Upper lobe of left lung (tissue), 6 donors: Measurements from ENCODE around the gene TNNT2. TPM values are rescaled to one million over a fixed set of nuclear protein-coding genes. Genes with fewer than 3 reads are reported as not detected.

Source experiments
- ATAC-seq, 2 donors: fragments of 200-7000 bp; cut with Tn5 transposase; one replicate each; pipeline ENCODE4 v1.9.1; 2022; ENCODE audit warnings: mild to moderate bottlenecking in 2 of 2, moderate library complexity in 2 of 2; ENCODE audit not compliant: low FRiP score in 2 of 2
- DNase-seq, 2 donors: peaks; one replicate each; pipeline ENCODE4 v3.0.0-alpha.2; 2019 to 2020
- H3K27ac ChIP-seq, 4 donors: fragments of 200-600 bp; sonication (generic); one replicate each; pipeline ENCODE4 v1.5.1; 2016 to 2019
- H3K27me3 ChIP-seq, 4 donors: fragments of 200-600 bp; sonication (generic); one replicate each; pipeline ENCODE4 v1.5.1; 2017 to 2019
- H3K36me3 ChIP-seq, 4 donors: fragments of 200-600 bp; sonication (generic); one replicate each; pipeline ENCODE4 v1.5.1; 2016 to 2019
- H3K4me1 ChIP-seq, 4 donors: fragments of 200-600 bp; sonication (generic); one replicate each; pipeline ENCODE4 v1.5.1; 2018 to 2019
- H3K4me3 ChIP-seq, 4 donors: fragments of 200-600 bp; sonication (generic); one replicate each; pipeline ENCODE4 v1.5.1; 2017 to 2019; ENCODE audit warnings: mild to moderate bottlenecking in 2 of 4, moderate library complexity in 1 of 4
- H3K9me3 ChIP-seq, 4 donors: fragments of 200-600 bp; sonication (generic); one replicate each; pipeline ENCODE4 v1.5.1; 2018 to 2019
- CTCF ChIP-seq, 6 experiments: fragments of 450-650 bp in 4 of 6; fragments of 200-600 bp in 2 of 6; sonication (generic) in 2 of 6; IDR thresholded peaks; one replicate each; pipeline ENCODE4 v1.5.1; 2016 to 2019; ENCODE audit warnings: antibody characterized with exemption in 6 of 6
- EP300 ChIP-seq, 4 donors: sonication (generic); formaldehyde crosslinking; IDR thresholded peaks; one replicate each; pipeline ENCODE4 v1.5.1; 2017; ENCODE audit warnings: antibody characterized with exemption in 4 of 4, control low read depth in 2 of 4
- POLR2A ChIP-seq, 4 donors: fragments of 450-650 bp; IDR thresholded peaks; one replicate each; pipeline ENCODE4 v1.5.1; 2016 to 2017; ENCODE audit warnings: antibody characterized with exemption in 4 of 4, mild to moderate bottlenecking in 2 of 4
- POLR2AphosphoS5 ChIP-seq, 2 donors: sonication (generic); formaldehyde crosslinking; IDR thresholded peaks; one replicate each; pipeline ENCODE4 v1.5.1; 2017; ENCODE audit warnings: antibody characterized with exemption in 2 of 2
- WGBS, 2 donors: methylation state at CpG; one replicate each; pipeline ENCODE4 v1.1.5; 2017 to 2018; 5-methylcytosine and 5-hydroxymethylcytosine counted together
- total RNA-seq, 6 donors: library from RNA; depleted of rRNA in 4 of 6; stranded (reverse); fragments of >200 nt in 4 of 6; gene quantifications; one replicate each; pipeline versions ENCODE4 v1.1.0 to v1.2.1, GENCODE V29; 2016 to 2021
- donor health status: DM: no; HTN: no; CAD: no; lungs with moderate emphysema.
- donor health status: DM: no; HTN: yes; CAD: no; lungs with severe emphysema.

TNNT2 gene
- total RNA-seq, 6 donors from 2014 or later = 2.0 to 31.4 (median 6.4) TPM

- DNase-seq (no peak), ATAC-seq (no peak)
- H3K36me3 ChIP-seq = no peaks in the 10 kb centered on the region
- no peak for TF ChIP-seq POLR2AphosphoS5 (IDR thresholded peaks at IDR 0.05)
- no peak overlapping the region for H3K27ac ChIP-seq
- peaks cover 0 to 16% (median 10%) of the 10 kb centered on the region in 4 donors for H3K4me1 ChIP-seq
- no peaks in the 10 kb centered on the region for H3K27me3 ChIP-seq
- no peaks in the 10 kb centered on the region for H3K9me3 ChIP-seq
- 95 to 96% methylated on average over 8 of the region's 8 CpGs for WGBS, 2 donors
- H3K4me3 ChIP-seq = no peak overlapping the region
Observed at GRCh38 chr1:201357211-201357610, 20.3 kb downstream of the TNNT2 start.

- DNase-seq = no peak
- H3K27me3 ChIP-seq = no peaks in the 10 kb centered on the region
- WGBS, 2 donors = 77 to 82% methylated on average over 11 of the region's 11 CpGs
Observed at GRCh38 chr1:201356701-201357100, 20.8 kb downstream of the TNNT2 start.

GRCh38 chr1:201356236-201356635, 21.2 kb downstream of the TNNT2 start:
- Histone ChIP-seq H3K27ac (no peak overlapping the region), H3K4me1 (peaks cover 0 to 16% (median 10%) of the 10 kb centered on the region in 4 donors), H3K9me3 (no peaks in the 10 kb centered on the region), H3K4me3 (no peak overlapping the region), H3K36me3 (no peaks in the 10 kb centered on the region), H3K27me3 (no peaks in the 10 kb centered on the region)
- ATAC-seq (no peak), DNase-seq (no peak)
- WGBS, 2 donors = 87 to 92% methylated on average over 5 of the region's 5 CpGs
- TF ChIP-seq CTCF (IDR thresholded peaks at IDR 0.05) (no peak), POLR2A (IDR thresholded peaks at IDR 0.05) (no peak), POLR2AphosphoS5 (IDR thresholded peaks at IDR 0.05) (no peak), EP300 (IDR thresholded peaks at IDR 0.05) (no peak)

More at GRCh38 chr1:201356701-201357100, 20.8 kb downstream of the TNNT2 start:
- ATAC-seq = no peak
- Histone ChIP-seq H3K9me3 (no peaks in the 10 kb centered on the region), H3K27ac (no peak overlapping the region), H3K36me3 (no peaks in the 10 kb centered on the region), H3K4me1 (peaks cover 0 to 16% (median 10%) of the 10 kb centered on the region in 4 donors), H3K4me3 (no peak overlapping the region)
- TF ChIP-seq EP300 (IDR thresholded peaks at IDR 0.05) = no peak
- TF ChIP-seq POLR2A (IDR thresholded peaks at IDR 0.05) = no peak

- H3K27me3 ChIP-seq = no peaks in the 10 kb centered on the region
- DNase-seq (no peak), ATAC-seq (no peak)
- no peak overlapping the region for H3K27ac ChIP-seq
- 87 to 88% methylated on average over 7 of the region's 7 CpGs for WGBS, 2 donors
- no peaks in the 10 kb centered on the region for H3K9me3 ChIP-seq
- no peaks in the 10 kb centered on the region for H3K36me3 ChIP-seq
- TF ChIP-seq POLR2A (IDR thresholded peaks at IDR 0.05) (no peak), CTCF (IDR thresholded peaks at IDR 0.05) (no peak), EP300 (IDR thresholded peaks at IDR 0.05) (no peak), POLR2AphosphoS5 (IDR thresholded peaks at IDR 0.05) (no peak)
- H3K4me1 ChIP-seq = peaks cover 0 to 16% (median 10%) of the 10 kb centered on the region in 4 donors
- no peak overlapping the region for H3K4me3 ChIP-seq
Observed at GRCh38 chr1:201355471-201355870, 22.0 kb downstream of the TNNT2 start.

- WGBS, 2 donors = 53 to 78% methylated on average over 4 of the region's 4 CpGs
- DNase-seq (no peak), ATAC-seq (no peak)
- no peak overlapping the region for H3K27ac ChIP-seq
- TF ChIP-seq CTCF (IDR thresholded peaks at IDR 0.05) (no peak), POLR2AphosphoS5 (IDR thresholded peaks at IDR 0.05) (no peak), POLR2A (IDR thresholded peaks at IDR 0.05) (no peak), EP300 (IDR thresholded peaks at IDR 0.05) (no peak)
- no peaks in the 10 kb centered on the region for H3K27me3 ChIP-seq
- no peaks in the 10 kb centered on the region for H3K36me3 ChIP-seq
- no peak overlapping the region for H3K4me3 ChIP-seq
- peaks cover 0 to 16% (median 10%) of the 10 kb centered on the region in 4 donors for H3K4me1 ChIP-seq
- H3K9me3 ChIP-seq = no peaks in the 10 kb centered on the region
Observed at GRCh38 chr1:201354901-201355295, 22.6 kb downstream of the TNNT2 start.

- Histone ChIP-seq H3K4me1 (peaks cover 1 to 16% (median 10%) of the 10 kb centered on the region in 4 donors), H3K27ac (no peak overlapping the region), H3K9me3 (no peaks in the 10 kb centered on the region), H3K4me3 (no peak overlapping the region), H3K36me3 (no peaks in the 10 kb centered on the region), H3K27me3 (no peaks in the 10 kb centered on the region)
- TF ChIP-seq POLR2A (IDR thresholded peaks at IDR 0.05) (no peak), CTCF (IDR thresholded peaks at IDR 0.05) (no peak), POLR2AphosphoS5 (IDR thresholded peaks at IDR 0.05) (no peak), EP300 (IDR thresholded peaks at IDR 0.05) (no peak)
- ATAC-seq (no peak), DNase-seq (no peak)
- 91 to 93% methylated on average over 9 of the region's 9 CpGs for WGBS, 2 donors
Observed at GRCh38 chr1:201354151-201354900, 23.2 kb downstream of the TNNT2 start.
